LoVo (cell line): Measurements from ENCODE around the gene TBC1D32.
A peak's percentile ranks its signal among the peaks of the same experiment; 100 is the strongest.
"Not testable (repeated sequence)": the region's sequence is repeated elsewhere in the genome, so short reads cannot be mapped to it uniquely, and the experiment has no call there.

Experiments
- DNase-seq: peaks from one replicate; pipeline ENCODE4 v3.0.0-alpha.2; 2016; ENCODE audit warnings: low spot score

Gene TBC1D32, protein sequence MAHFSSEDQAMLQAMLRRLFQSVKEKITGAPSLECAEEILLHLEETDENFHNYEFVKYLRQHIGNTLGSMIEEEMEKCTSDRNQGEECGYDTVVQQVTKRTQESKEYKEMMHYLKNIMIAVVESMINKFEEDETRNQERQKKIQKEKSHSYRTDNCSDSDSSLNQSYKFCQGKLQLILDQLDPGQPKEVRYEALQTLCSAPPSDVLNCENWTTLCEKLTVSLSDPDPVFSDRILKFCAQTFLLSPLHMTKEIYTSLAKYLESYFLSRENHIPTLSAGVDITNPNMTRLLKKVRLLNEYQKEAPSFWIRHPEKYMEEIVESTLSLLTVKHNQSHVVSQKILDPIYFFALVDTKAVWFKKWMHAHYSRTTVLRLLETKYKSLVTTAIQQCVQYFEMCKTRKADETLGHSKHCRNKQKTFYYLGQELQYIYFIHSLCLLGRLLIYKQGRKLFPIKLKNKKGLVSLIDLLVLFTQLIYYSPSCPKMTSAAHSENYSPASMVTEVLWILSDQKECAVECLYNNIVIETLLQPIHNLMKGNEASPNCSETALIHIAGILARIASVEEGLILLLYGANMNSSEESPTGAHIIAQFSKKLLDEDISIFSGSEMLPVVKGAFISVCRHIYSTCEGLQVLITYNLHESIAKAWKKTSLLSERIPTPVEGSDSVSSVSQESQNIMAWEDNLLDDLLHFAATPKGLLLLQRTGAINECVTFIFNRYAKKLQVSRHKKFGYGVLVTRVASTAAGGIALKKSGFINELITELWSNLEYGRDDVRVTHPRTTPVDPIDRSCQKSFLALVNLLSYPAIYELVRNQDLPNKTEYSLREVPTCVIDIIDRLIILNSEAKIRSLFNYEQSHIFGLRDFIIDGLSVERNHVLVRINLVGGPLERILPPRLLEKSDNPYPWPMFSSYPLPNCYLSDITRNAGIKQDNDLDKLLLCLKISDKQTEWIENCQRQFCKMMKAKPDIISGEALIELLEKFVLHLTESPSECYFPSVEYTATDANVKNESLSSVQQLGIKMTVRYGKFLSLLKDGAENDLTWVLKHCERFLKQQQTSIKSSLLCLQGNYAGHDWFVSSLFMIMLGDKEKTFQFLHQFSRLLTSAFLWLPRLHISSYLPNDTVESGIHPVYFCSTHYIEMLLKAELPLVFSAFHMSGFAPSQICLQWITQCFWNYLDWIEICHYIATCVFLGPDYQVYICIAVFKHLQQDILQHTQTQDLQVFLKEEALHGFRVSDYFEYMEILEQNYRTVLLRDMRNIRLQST

DNA sequence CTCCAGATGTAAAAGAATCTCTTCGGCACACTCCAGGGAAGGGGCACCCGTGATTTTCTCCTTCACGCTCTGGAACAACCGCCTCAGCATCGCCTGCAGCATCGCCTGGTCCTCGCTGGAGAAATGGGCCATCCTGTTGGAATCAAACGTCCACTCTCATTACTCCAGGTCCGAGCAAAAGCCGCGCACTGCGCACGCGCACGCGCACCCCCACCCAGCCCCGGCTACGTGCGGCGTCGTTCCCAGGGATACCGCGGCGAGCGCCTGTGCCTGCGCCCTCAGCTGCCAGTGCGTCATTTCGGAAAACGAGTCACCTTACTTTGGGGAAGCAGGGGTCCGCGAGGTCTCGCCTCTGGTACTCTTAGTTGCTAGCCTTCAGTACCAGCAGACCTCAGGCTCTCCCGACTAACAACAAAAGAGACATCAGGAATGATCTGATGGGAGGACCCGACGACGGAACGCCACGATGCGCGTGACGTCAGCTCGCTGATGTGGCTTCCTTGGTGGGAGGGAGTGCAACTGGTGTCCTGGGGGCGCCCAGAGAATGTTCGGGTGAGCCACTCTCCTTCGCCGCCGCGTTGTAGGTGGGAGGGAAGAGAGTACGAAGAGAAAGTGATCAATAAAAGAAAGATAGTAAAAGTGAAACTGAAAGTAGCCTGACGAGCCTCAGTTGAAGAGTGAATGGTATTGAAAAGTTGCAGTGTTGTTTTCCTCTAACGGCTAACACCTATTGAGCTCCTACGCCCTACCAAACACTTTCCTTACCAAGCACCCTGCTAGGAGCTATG is at the start of gene TBC1D32:
Gene TBC1D32, minus strand, starts transcription at position 182 of the 788 bp plus-strand sequence. Its CDS starts 50 bp downstream, at position 132.
- peak; percentile 89 for DNase-seq

DNA sequence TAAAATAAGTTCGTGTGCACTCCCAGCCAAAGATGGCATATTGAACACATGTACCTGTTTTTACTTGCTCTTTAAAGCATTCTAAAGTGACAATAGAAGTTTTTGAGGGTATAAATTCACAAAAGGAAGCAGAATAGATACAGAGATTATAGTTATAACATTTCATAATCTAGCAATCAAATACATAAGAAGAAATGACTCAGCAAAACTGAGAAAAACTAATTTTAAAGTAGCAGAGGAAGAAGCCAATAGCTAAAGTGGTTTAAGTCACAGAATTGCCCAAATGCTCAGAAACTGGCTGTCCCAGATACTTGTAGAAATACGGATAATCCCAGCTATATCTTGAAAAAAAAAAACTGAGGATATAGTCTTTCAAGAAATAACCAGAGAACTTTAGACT is 49.2 kb upstream of the TBC1D32 start:
- no peak for DNase-seq

DNA sequence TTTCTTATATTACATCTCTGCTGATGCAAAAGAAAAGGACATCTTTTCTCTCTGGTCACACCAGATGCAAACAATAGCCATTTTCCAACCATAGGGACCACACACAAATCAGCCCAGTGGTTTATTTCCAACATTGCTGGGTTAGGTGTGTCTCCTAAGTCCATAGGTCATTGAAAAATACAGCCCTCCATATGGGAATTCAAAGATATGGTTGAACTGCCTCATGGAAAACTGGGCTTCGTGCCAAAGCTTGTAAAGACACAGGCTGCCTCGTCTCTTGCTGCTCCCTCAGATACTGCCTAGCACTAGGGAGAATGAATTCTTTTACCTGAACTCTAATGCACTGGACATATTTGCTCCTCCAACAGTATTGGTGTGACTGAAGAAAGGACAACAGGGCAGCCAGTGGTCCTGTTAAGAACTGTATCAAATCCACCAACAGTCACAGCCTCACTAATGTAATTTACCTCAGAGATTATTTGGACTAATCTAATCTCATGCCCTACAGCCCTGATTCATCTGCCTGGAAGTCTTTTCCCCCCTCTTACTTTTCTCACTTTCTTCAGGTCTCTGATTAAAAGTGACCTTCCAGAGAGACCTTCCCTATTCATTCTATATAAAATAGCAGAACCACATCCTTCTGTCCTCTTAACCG is 48.3 kb upstream of the TBC1D32 start:
- peak; percentile 92 for DNase-seq

DNA sequence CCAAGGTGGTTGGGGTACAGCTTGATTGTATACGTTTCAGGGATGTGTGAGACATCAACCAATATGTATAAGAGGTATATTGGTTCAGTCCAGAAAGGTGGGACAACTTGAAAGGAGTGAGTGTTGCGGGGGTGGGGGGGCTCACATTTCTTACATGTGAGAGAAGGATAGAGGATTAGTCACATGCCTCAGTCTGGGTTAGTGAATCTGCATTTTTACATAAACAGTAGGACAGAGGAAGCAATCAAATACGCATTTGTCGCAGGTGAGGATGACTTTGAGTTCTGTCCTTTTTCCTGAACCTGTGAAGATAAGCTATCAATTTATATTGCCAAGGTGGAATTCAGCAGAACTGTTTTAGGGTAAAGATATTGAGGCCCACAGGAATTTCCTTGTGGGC is 42.1 kb upstream of the TBC1D32 start:
- no peak for DNase-seq

DNA sequence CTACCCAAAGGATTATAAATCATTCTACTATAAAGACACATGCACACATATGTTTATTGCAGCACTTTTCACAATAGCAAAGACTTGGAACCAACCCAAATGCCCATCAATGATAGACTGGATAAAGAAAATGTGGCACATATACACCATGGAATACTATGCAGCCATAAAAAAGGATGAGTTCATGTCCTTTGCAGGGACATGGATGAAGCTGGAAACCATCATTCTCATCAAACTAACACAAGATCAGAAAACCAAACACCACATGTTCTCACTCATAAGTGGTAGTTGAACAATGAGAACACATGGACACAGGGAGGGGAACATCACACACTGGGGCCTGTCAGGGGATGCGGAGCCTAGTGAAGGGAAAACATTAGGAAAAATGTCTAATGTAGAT is 39.9 kb upstream of the TBC1D32 start:
- not testable (repeated sequence) for DNase-seq

DNA sequence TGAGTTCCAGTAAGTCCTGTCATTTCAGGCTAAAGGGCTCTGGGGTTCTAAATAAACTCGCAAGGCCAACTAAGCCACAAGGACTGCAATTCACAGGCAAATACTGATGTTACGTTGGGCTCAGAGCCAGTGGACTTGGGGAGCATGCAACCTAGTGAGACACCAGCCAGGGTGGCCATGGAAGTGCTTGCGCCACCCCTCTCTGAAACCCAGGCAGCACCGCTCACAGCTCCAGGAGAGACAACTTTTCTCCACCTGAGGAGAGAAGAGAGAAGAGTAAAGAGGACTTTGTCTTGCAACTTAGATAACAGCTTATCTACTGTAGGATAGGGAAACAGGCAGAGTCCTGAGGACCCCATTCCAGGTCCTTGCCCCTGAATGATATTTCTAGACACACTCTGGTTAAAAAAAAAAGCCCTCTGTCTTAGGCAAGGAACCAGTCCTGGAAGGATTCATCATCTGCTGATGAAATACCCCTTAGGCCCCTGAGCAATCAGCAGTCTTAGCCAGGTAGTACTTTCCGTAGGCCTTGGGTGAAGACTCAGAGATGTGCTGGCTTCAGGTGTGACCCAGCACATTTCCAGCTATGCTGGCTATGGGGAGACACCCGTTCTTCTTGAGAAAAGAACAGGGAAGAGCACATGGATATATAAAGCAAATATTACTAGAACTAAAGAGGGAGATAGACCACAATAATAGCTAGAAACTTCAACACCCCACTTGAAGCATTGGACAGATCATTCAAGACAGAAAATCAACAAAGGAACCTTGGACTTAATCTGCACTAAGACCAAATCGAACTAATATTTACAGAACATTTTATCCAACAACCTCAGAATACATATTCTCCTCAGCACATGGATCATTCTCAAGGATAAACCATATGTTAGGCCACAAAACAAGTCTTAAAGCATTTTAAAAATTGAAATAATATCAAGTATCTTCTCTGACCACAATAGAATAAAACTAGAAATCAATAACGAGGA is 31.5 kb upstream of the TBC1D32 start:
- no peak for DNase-seq

DNA sequence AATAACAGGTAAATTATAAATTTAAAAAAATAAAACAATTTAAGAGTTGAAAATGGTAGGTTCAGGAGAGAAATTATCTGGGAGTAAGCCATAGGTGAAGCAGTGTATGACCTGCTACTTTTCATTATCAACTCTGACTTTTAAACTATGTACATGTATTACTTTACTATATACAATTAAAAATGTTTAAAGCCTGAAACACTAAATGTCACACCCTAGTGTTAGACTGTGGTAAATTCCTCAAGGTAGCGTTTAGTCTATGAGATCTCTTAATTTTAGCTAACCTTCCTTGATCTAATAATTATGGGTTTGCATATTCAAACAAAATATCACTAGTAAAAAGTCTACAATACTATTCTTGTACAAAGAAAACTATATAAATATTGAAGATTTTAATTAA is 22.3 kb upstream of the TBC1D32 start:
- no peak for DNase-seq

DNA sequence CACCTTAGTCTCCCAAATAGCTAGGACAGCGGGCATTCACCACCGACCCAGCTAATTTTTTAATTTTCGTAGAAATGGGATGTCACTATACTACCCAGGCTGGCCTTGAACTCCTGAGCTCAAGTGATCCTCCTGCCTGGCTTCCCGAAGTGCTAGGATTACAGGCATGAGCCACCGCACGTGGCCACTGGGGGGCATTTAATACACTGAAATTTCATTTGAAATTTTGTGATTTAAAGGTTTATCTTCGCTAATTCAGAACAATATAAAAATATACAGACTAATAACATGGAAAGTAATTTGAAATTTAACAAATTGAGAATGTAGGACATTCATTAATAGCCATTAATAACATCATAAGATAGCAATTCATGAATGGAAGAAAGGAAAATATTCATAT is 20.5 kb upstream of the TBC1D32 start:
- no peak for DNase-seq

DNA sequence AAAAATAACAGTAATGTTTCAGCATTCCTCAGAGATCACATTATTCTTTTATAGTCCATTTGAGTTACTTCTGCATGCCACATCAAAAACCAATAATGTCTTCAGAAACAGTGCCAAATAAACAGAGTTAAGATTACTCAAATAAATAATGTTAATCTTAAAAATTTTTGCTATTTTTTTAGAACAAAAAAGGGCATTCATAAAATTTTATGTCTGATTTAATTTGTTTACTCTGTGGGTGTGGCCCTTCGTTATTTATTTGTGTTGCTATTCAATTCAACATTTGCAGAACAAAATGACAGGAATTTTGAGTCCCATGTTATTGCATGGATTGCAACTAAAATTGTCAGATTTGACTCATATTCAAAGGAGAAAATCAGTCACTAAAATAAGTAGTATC is 18.7 kb upstream of the TBC1D32 start:
- DNase-seq: no peak

DNA sequence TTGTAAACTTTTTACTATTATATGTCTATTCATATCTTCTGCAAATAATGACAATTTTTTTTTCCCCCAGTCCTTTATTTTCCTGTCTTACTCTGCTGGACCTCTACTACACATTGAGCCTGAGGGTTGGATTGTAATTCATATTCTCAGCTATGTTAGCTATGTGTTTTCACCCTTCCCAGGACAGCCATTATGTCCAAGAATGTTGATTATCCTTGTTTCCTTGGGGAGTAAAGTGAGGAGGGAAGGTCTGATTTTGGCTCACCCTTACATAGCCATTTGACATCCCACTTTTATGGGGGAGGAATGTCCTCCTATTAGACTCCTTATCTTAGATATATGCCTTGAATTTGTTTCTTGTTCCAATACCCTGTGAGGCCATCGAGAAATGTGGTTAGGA is 17.6 kb upstream of the TBC1D32 start:
- no peak for DNase-seq

DNA sequence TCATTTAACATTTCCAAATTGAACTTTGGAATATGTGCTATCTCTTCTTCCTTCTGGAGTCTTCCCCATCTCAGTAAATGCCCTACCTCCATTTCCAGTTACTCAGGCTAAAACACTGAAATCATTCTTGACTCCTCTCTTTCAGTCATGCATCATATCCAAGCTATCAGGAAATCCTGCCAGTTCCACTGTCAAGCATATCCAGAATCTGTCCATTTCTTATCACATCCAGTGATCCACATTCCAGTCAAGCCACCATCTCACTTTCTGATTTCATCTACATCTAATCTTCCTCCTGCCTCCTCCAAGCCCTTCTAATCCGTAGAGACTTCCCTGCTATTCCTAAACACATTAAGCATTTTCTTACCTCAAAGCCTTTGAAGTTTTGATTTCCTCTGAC is 15.3 kb upstream of the TBC1D32 start:
- no peak for DNase-seq

DNA sequence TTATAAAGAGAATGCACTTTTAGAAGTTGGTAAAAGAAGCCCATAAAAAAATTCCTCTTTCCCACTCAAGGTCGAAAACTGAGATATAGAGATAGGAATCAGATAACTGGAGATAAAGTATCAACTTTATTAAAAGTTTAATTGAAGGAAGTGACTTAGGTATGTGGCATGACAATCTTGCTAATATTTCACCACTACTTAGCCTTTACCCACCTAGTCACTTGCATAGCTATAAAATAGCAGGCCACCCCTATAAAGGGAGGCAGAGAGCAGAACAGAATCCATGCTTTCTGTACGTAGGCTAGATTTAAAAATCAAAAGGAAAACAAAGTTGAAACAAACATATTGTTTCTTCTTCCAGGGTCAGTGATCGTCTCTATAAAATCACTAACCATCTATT is 13.2 kb upstream of the TBC1D32 start:
- peak; percentile 9 for DNase-seq

DNA sequence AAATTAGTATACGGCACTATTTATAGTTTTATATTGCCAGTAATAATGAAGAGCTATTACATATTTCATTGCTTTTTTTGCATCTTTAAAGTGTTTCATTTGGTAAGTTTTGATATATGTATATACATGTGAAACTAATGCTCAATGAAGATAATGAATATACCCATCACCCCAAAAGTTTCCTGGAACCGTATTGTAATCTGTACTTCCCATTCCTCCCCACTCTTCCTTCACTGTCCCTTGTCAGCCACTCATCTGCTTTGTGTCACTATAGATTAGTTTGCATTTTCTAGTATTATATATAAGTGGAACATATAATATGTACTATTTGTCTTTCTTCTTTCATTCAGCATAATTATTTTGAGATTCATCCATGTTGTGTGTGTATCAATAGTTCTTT is 10.3 kb upstream of the TBC1D32 start:
- DNase-seq: no peak

DNA sequence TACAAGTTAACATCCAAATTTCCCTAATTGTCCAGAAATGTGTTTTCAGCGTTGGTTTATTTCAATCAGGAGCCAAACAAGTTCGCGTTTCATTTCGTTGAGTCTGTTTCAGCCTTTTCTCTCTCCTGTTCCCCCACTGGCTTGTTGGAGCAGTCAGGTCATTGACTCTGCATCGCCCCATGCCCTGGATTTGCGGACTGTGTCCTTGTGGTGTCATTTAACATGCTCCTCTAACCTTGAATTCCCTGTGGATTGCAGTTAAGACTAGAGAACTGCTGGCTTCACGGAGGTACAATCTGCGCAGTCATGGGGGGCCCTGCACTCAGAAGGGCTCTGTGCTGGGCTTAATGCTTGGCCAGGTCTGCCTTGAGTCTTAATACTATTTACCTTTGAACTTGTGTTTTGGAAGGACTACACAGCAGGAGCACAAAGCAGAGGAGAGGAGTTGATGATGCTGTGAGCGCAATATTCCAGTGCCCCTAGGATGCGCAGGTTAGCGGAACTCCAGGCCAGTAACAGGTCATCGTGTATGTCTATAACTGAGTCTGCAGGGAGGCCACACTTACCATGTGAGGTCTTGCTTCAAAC is 5.5 kb upstream of the TBC1D32 start:
- DNase-seq: no peak

DNA sequence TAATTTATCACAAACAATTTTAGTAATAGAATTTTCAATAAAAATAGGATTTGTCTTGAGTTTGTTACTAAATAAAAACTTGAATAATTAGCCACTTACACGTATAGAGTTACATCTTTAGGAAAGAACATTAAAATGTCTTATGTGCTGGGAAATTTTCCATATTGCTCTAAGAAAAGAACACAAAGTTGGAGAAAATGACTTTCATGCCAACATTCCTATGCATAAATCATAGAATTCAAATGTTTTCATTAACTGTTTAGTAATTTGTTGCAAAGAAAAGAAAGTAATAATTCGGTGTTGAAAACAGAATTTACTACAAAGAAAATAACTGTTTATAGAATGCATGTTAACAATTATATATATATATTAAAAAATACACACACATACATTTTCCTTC is 4.7 kb upstream of the TBC1D32 start:
- no peak for DNase-seq

DNA sequence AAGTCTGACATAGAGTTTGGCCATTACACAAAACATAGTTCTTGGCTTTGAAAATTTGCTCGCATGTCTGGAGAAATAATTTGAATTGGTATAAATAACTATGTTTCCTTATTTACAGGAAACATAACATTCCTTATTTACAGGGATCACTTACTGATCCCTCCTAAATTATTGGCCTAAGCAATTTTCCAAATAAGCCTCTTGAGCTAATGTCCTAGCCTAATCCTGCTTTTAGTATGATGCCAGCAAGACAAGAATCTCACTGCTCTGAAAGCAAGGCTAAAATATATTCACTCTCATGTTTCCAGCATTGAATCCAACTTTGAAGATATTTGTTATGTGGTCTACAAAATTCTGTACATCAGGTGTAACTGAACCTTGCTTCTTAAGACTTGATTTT is 4.1 kb upstream of the TBC1D32 start:
- no peak for DNase-seq

DNA sequence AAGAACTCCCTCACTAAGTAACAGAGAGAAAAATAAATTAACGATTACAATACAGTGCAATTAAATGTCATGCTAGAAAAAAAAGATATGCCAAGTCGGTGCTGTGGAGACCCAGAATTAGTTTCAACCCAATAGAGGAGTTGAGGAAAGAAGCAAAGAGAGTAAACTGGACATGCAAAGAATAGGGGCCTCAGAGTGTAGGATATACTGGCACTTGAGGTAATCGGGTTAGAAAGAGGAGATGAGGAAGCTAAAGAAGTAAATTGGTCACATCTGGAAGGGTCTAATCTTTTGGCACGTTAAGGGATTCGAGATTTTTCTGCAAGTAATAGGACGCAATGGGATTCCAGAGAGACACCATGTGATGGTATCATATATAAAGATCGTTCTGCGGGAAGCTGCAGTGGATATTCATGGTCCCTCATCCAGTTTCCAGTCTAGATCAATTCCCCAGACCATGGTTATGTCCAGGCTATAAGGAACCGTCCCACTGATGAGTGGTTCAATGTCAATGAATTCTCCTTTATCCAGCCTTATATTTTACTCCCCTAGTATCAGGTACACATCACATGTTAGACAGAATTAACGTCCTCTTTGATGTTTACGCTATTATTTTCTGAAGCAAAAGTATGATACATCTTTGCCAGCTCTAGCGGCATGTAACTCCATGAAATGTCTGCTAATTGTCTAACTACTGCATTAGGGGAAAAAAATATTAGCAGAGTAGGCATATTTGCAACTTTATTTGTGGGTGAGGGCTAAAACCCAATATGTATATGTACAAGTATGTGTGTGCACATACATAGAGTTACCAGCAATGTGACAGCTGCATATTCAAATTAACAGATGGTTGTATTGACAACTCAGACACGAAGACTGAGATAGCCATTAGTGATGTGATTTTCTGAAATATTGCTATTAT is 1.1 kb upstream of the TBC1D32 start:
- DNase-seq: peak; percentile 4

DNA sequence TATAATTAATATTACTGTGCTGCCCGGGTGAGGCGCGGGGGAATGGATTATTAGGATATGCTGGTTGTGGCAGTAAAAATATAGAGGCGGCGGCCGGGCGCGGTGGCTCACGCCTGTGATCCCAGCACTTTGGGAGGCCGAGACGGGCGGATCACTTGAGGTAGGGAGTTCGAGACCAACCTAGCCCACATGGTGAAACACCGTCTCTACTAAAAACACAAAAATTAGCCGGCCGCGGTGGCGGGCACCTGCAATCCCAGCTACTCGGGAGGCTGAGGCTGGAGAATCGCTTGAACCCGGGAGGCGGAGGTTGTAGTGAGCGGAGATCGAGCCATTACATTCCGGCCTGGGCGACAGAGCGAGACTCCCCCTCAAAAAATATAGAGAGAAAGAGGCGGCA is 586 bp downstream of the TBC1D32 start:
- DNase-seq: not testable (repeated sequence)
